Measurements from ENCODE around the gene LTBP3.

LTBP3 gene

GRCh38 chr11:65585396-65586246, 27.5 kb upstream of the LTBP3 start:
- no peak for DNase-seq

GRCh38 chr11:65584723-65585171, 26.6 kb upstream of the LTBP3 start:
- DNase-seq = no peak

GRCh38 chr11:65584106-65584505, 25.9 kb upstream of the LTBP3 start:
- DNase-seq = no peak

GRCh38 chr11:65583589-65583988, 25.4 kb upstream of the LTBP3 start:
- no peak for DNase-seq

GRCh38 chr11:65581928-65582327, 23.8 kb upstream of the LTBP3 start:
- no peak for DNase-seq

GRCh38 chr11:65580756-65581155, 22.6 kb upstream of the LTBP3 start:
- DNase-seq = no peak

- no peak for DNase-seq
These were observed 22.0 kb upstream of the LTBP3 start for GRCh38 chr11:65580031-65580692.

- DNase-seq = no peak
These were observed 21.1 kb upstream of the LTBP3 start for GRCh38 chr11:65579291-65579690.

- DNase-seq = no peak
These were observed 20.5 kb upstream of the LTBP3 start for GRCh38 chr11:65578667-65579066.

- no peak for DNase-seq
These were observed 20.0 kb upstream of the LTBP3 start for GRCh38 chr11:65578134-65578533.

GRCh38 chr11:65577756-65578109, 19.6 kb upstream of the LTBP3 start:
- DNase-seq = no peak

- peak in 1 of 5 donors; percentile 26 for DNase-seq
These were observed 19.0 kb upstream of the LTBP3 start for GRCh38 chr11:65576867-65577755.

GRCh38 chr11:65576232-65576866, 18.2 kb upstream of the LTBP3 start:
- peak in 1 of 5 donors; percentile 19 for DNase-seq

GRCh38 chr11:65575568-65576231, 17.5 kb upstream of the LTBP3 start, which contains the start of gene EHBP1L1:
TSS of gene EHBP1L1 (plus strand) at chr11:65576053. CDS start at chr11:65576303, 250 bp downstream.
- peak; percentile 68 to 86 (median 69) for DNase-seq

- no peak for DNase-seq
These were observed 16.8 kb upstream of the LTBP3 start for GRCh38 chr11:65574811-65575567.

GRCh38 chr11:65574109-65574810, 16.1 kb upstream of the LTBP3 start:
- peak; percentile 74 to 95 (median 88) for DNase-seq

GRCh38 chr11:65573391-65574079, 15.4 kb upstream of the LTBP3 start:
- DNase-seq = no peak

GRCh38 chr11:65572356-65573051, 14.3 kb upstream of the LTBP3 start, which contains the start of gene FAM89B:
TSS of gene FAM89B (plus strand) at chr11:65572538. CDS start at chr11:65572670, 132 bp downstream.
- DNase-seq = peak; percentile 70 to 87 (median 81)

- peak in 1 of 5 donors; percentile 50 for DNase-seq
These were observed 13.8 kb upstream of the LTBP3 start for GRCh38 chr11:65571940-65572339.

All from T-helper 1 cell (primary cell).